Measurements from ENCODE around the gene ELOF1. TPM values are rescaled to one million over a fixed set of nuclear protein-coding genes. Genes with fewer than 3 reads are reported as not detected.
A peak's percentile ranks its signal among the peaks of the same experiment; 100 is the strongest.

The ELOF1 gene
- total RNA-seq, 6 experiments from 2014 or later = 21.9 to 33.5 (median 24.9) TPM

- intact Hi-C loops (cut with DNase I) = no loop called here
- WGBS (ENCODE audit: insufficient coverage, low coverage, low lambda C conversion rate, missing lambda C conversion rate) = 36% methylated on average over 5 of the region's 9 CpGs
- Histone ChIP-seq H3K27ac (no peak overlapping the region), H3K4me3 (no peak overlapping the region), H3K4me1 (peaks cover 0 to 15% (median 4%) of the 10 kb centered on the region in 4 donors), H3K9me3 (no peaks in the 10 kb centered on the region), H3K36me3 (no peaks in the 10 kb centered on the region), H3K27me3 (no peaks in the 10 kb centered on the region)
- DNase-seq = peak; percentile 79 to 88 (median 88)
- peak; percentile 51 to 68 (median 66) for ATAC-seq
- TF ChIP-seq CTCF (IDR thresholded peaks at IDR 0.05) (peak in 2 of 4 donors; percentile 40 to 50), POLR2A (IDR thresholded peaks at IDR 0.05) (no peak)
Measured at GRCh38 chr19:11530432-11530831, 28.6 kb downstream of the ELOF1 start.

DNA sequence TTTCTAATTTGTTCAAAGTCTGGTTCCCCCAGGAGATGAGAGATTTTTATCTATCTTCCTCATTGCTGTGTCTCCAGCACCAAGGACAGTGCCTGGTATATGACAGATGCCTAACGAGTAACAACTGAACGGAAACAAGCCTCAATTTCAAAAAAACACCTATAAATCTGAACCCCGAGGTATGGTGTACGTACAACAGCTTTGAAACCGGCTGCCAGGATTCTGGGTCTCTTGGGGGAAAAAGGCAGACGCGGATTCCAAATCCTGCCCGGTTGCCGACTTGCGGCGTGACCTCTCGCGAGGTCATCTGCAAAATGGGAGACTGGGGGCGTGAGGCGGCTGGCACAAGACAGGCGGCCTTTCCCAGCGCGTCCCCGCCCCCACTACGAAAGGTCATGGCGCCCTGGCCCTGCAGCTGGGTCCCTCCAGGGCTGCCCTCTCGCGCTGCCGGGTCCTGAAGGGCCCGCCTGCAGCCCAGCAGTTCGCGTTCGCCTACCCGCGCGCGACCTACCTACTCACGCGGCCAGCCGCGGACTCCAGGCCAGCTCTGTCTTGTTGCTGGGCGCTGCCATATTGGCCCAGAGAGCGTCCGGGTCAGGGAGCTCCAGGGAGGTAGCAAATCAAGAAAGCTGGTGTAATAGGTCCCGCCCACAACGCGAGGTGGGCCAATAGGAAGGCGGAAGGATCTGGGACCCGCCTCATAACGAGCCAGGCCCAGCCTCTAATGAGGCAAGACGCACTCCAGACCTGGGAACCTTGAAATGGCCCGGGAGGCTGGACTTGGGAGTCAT, 30.3 kb downstream of the ELOF1 start, which contains the start of gene ECSIT:
Gene ECSIT, minus strand, starts transcription at position 584 of the 791 bp plus-strand sequence. CDS start 9,964 bp downstream, outside the sequence.
- Histone ChIP-seq H3K4me3 (peak within 1 kb of the TSS; percentile 81 to 84 (median 84)), H3K9me3 (no peaks in the 10 kb centered on the region), H3K27me3 (no peaks in the 10 kb centered on the region), H3K36me3 (no peaks in the 10 kb centered on the region), H3K27ac (peak within 1 kb of the TSS; percentile 64 to 86 (median 83)), H3K4me1 (peaks cover 0 to 15% (median 4%) of the 10 kb centered on the region in 4 donors)
- TF ChIP-seq CTCF (IDR thresholded peaks at IDR 0.05) (no peak), POLR2A (IDR thresholded peaks at IDR 0.05) (peak; percentile 57)
- DNase-seq (peak; percentile 95 to 98 (median 97)), ATAC-seq (peak; percentile 97 to 99 (median 98))
- 0% methylated on average over 13 of the region's 47 CpGs for WGBS (ENCODE audit: insufficient coverage, low coverage, low lambda C conversion rate, missing lambda C conversion rate)
- intact Hi-C loops (cut with DNase I) = no loop called here

DNA sequence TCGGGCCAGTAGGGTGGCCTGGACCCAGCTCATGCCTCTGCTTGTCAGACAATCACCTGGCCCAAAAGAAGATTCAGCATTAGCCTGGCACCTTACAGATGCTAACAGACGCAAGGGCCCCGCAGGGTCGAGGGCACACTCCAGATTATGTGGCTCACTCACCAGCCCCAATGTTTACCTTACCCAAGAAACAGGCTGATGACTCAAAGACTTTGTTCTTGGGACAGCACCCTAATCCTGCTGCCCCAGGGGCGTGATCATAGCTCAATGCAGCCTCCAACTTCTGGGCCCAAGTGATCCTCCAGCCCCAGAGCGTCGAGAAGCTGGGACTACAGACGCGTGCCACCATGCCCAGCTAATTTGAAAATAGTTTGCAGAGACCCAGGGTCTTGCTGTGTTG, 39.9 kb downstream of the ELOF1 start:
- no peak for DNase-seq
- no peak overlapping the region for H3K4me3 ChIP-seq
- no peaks in the 10 kb centered on the region for H3K4me1 ChIP-seq
- H3K27ac ChIP-seq = no peak overlapping the region
- intact Hi-C loops (cut with DNase I) = no loop called here
- 100% methylated on average over 1 of the region's 9 CpGs for whole genome bisulfite sequencing (ENCODE audit: insufficient coverage, low coverage, low lambda C conversion rate, missing lambda C conversion rate)
- peaks cover 0 to 7% (median 3%) of the 10 kb centered on the region in 4 donors for H3K36me3 ChIP-seq
- ATAC-seq = no peak
- TF ChIP-seq CTCF (IDR thresholded peaks at IDR 0.05) (no peak), POLR2A (IDR thresholded peaks at IDR 0.05) (no peak)
- no peaks in the 10 kb centered on the region for H3K9me3 ChIP-seq
- no peaks in the 10 kb centered on the region for H3K27me3 ChIP-seq

- no peaks in the 10 kb centered on the region for H3K4me1 ChIP-seq
- H3K36me3 ChIP-seq = peaks cover 0 to 25% (median 5%) of the 10 kb centered on the region in 4 donors
- intact Hi-C loops (cut with DNase I) = no loop called here
- no peak overlapping the region for H3K27ac ChIP-seq
- no peaks in the 10 kb centered on the region for H3K9me3 ChIP-seq
- ATAC-seq (peak in 1 of 4 donors; percentile 24), DNase-seq (no peak)
- H3K4me3 ChIP-seq = no peak overlapping the region
- no peaks in the 10 kb centered on the region for H3K27me3 ChIP-seq
- no CpG with 5 or more reads among the region's 20 CpGs for WGBS (ENCODE audit: insufficient coverage, low coverage, low lambda C conversion rate, missing lambda C conversion rate)
- TF ChIP-seq POLR2A (IDR thresholded peaks at IDR 0.05) = no peak
Measured at GRCh38 chr19:11513946-11514345, 45.1 kb downstream of the ELOF1 start.

- peaks cover 0 to 7% (median 0%) of the 10 kb centered on the region in 4 donors for H3K4me1 ChIP-seq
- no peaks in the 10 kb centered on the region for H3K27me3 ChIP-seq
- 92% methylated on average over 5 of the region's 8 CpGs for WGBS (ENCODE audit: insufficient coverage, low coverage, low lambda C conversion rate, missing lambda C conversion rate)
- peaks cover 0 to 17% (median 2%) of the 10 kb centered on the region in 4 donors for H3K36me3 ChIP-seq
- intact Hi-C loops (cut with DNase I) = no loop called here
- DNase-seq (no peak), ATAC-seq (no peak)
- H3K4me3 ChIP-seq = no peak overlapping the region
- H3K27ac ChIP-seq = no peak overlapping the region
- no peaks in the 10 kb centered on the region for H3K9me3 ChIP-seq
- no peak for TF ChIP-seq POLR2A (IDR thresholded peaks at IDR 0.05)
- TF ChIP-seq CTCF (IDR thresholded peaks at IDR 0.05) = no peak
Measured at GRCh38 chr19:11510444-11510843, 48.6 kb downstream of the ELOF1 start.
